Measurements from ENCODE around the gene COMT.

Gene COMT

DNA sequence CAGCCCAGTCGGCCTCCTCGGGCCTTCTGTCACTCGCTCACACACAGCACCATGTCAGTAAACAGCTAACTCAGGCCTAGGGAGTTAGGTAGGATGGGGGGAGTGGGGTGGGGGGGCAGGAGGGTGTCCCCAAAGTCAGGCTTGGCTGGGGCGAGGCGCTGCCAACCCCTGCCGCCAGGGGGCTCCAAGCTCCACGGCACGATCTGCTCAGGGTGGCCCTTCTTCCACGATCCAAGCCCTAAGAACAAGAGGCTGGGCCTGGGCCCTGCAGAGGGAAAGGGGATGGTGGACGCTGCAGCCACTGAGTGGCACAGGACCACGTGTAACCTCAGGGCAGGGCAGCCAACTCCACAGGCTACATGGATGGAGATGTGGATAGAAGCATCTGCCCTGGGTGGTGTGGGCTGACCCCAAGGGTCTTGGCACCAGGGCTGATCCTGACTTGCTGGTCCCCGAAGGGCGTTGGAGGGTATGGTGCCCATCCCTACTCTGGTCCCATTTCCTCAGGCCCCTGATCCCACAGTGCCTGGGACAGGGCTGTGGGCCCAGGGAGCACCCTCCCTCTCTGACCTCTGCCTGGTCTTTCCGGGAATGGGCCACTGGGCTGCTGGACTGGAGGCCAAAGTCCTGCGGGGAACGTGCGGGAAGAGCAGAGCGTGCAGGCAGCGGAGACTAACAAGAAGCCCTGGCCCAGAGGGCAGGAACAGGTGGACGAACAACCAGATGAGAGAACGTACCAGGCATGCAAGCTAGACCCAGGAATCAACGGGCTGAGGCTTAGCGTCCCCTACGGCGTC is 29.1 kb downstream of the COMT start:
- DNase-seq, result no peak

DNA sequence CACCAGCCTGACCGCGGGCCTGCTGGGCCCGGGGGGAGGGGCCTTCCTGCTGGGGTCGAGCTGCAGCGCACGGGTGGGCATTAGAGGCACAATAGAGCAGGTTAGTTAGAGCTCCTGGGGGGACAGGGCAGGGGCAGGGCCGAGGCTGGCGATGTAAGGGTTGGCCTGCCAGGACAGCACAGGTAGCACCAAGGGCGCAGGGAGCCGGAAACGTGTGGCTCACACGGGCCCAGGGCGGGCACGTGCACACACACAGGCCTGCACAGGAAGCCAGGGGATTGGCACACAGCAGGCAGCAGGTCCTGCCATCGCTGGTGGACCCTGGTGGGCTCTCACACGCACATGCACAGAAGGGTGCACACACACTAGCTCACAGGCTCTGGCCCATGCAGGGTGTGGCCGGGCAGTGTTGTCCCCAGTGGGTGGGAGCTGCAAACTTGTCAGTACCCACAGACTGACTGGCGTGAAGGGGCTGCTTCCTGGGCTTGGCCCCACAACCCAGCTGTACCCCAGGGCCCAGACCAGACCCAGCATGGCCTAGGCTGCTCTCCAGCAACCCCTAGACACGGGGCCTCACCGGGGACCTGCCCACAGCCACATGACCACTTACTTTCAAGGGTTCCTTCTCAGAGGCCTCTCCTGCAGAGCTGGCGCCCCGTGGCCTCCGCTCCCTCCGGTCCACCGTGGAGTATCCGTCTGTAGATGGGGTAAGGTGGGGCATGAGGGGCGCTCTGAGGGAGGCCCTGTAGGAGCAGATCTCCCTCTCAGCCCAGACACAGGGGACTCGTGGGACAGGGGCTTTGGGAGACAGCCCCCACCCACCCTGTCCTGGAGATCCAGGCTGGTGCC is 29.9 kb downstream of the COMT start:
- no peak for DNase-seq

DNA sequence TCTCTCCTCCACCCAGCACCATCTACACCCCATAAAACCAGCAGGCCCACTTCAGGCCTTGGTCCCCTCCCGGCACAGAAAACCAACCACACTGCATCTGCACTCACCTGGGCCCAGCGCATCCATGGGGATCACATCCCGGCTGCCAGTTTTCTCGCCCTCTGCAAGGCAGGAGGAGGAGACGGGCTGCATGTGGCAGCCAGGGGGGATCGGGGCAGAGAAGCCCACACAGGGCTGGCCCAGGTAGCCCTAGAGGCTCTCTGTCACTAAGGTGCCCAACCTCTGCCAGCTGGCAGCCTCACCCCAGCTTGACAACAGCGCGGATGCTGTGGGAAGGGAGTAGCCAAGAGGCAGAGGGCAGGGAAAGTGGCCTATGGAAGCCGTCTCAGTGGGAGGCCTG is 30.7 kb downstream of the COMT start:
- DNase-seq, result no peak

DNA sequence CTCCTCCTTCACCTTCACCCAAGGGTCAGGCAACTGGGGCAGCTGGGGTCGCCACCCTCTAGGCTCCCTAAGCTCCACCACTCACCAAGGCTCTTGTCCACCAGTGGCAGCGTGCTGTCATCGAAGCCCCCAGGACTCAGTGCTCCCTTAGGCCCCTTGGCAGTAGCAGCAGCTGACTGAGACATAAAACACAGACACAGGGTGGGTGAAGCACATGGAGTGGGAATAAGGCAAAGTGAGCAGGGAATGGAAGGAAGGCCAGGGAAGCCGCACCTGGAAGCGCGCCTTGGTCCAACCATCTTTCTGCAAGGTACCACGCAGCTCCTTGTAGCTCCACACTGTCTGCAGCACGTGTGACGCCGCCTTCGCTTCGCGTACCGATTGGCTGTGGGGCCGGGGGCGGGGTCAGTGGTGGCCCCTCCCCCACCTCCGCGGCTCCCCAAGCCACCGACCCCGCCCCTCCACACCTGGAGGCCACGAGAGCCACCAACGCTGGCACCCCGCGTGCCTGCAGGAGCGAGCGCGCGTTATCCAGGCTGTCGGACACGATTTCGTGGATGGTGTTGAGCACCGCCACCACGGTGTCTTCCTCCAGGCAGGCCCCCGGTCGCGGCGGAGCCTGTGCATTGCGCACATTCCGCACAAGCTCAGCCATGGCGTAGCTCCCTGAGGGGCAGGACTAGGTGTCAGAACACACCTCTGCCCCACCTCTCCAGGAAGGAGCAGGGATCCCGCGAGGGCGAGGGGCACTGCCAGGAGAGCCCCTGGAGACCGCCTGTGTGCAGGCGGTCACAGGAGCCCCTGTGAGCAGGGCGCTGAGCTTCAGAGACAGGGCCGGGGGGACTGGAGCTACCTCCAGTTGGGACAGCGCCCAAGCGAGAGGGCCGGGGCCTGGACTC is 31.3 kb downstream of the COMT start:
- DNase-seq, result no peak

DNA sequence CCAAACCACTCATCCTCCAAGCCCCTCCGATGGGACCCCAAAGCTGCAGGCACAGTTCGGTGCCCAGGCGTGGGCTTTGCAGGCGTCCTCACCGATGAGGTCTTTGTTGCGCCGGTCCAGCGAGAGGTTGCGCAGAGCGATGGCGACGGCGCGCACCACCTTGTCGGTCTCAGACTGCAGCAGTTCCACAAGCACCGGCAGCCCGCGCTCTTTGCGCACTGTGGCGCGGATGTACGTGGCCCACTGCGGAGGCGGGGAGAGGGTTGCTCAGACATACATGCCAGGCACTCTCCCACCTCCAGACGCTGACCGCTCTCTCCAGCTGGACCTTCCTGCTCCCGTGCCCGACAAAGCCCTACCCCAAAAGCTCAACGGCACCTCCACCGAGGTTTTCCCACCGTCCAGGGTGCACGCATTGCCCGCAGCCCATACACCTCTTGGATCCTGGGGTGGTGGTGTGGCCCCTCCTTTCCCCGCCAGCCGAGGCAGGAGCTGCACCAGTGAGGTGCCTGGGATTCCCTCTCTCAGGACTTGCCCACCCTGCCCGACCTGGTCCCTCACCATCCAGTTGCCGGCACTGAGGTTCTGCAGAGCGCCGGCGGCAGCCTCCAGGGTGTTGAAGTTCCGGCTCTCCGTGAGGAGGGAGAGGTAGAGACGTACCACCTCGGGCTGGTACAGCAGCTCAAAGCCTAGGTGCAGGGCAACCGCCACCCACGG is 32.1 kb downstream of the COMT start:
- DNase-seq, result no peak

GRCh38 chr22:19974268-19974861 is 32.8 kb downstream of the COMT start:
- DNase-seq, result peak; percentile 66 to 78

GRCh38 chr22:19974935-19975706 is 33.5 kb downstream of the COMT start:
- peak in 1 of 2 experiments; percentile 66 for DNase-seq

DNA sequence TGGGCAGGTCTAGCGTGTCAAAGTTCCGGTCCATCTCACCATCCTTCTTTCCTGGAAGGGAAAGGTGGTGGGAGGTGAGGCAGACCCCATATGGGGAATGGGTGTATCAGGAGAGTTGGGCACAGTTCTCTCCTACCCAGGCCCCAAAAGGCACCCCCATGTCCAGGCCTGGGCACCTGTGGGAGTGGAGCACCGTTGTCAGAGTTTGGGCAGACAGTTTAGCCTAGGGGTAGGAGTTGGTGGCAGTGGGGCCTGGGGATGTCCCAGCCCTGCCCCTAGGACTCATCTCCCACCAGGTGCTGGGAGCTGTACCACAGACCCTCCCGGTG is 34.1 kb downstream of the COMT start:
- DNase-seq, result no peak

DNA sequence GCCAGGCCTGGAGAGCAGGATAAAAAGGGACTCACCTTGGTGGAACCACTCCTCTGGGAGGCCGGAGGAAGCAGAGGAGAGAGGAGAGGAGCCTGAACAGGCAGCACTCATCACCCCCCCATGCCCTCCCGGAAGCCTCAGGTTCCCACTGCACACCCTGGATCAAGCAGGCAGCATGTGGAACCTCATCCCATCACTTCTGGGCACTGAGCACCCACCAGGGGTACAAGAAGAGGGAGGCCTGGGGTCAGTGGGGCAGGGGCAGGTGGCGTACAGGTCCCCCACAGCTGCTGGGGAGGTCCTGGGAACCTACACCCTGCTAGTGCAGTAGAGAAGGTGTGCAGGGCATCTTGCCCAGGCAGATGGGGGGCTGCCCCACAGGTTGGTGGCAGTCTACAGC is 35.1 kb downstream of the COMT start:
- DNase-seq, result no peak

DNA sequence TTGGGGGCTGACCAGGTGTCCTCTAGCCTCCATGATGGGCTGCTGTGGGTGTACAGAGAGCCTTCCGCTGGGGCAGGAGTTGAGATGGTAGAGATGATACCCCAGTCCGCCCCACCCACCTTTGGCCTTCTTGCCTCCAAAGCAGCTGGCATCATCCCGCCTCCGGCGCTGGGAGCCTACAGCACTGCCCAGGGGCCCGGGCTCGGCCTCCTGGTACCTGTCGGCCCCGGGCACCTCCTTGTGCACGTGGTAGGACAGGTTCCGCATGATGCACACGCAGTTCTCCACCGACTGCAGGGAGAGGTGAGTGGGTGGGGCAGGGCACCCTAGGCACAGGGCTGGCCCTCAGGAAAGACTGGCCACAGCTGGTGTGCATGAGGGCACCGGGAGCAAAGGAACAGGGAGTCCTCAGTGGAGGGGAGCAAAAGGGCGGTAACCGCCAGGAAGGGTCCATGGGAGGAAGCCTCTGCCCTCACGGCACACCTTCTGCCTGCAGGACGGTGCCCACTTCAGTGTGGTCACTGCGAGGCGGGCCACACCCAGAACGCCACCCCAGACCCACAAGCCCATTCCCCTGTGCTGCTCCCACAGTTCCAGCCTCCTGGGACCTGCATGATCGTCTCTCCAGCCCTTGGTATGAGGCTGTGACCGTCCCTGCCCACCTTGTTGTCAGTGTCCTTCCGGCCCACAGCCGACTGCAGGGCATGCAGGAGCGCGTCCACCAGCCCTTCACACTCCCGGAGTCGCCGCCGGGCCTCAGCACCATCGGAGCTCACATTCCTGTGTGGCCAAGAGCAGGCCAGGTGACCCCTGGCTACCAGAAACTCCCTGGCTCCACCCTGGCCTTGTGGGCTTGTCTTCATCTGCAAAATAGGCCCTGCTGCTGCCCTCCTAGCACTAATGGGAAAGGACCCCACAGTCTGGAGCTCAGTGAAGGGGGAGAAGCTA is 36.0 kb downstream of the COMT start:
- no peak for DNase-seq

DNA sequence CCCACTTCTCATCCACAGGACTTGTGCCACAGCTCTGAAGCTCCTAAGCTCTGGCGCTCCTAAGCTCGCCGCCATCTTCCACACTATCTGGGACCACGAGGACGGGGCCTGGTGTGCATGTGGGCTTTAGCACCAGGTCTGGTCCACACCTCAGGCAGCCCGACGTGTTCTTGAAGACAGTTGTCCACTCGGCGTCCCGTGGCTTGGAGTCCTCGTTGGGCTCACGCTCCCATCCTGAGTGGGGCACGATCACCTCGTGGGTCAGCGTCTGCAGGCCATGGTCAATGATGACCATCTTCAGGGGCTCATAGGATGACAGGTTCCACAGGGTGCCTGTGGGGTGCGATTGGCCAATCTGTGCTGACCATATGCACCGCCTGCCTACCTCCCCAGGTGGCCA is 37.2 kb downstream of the COMT start:
- DNase-seq, result no peak

DNA sequence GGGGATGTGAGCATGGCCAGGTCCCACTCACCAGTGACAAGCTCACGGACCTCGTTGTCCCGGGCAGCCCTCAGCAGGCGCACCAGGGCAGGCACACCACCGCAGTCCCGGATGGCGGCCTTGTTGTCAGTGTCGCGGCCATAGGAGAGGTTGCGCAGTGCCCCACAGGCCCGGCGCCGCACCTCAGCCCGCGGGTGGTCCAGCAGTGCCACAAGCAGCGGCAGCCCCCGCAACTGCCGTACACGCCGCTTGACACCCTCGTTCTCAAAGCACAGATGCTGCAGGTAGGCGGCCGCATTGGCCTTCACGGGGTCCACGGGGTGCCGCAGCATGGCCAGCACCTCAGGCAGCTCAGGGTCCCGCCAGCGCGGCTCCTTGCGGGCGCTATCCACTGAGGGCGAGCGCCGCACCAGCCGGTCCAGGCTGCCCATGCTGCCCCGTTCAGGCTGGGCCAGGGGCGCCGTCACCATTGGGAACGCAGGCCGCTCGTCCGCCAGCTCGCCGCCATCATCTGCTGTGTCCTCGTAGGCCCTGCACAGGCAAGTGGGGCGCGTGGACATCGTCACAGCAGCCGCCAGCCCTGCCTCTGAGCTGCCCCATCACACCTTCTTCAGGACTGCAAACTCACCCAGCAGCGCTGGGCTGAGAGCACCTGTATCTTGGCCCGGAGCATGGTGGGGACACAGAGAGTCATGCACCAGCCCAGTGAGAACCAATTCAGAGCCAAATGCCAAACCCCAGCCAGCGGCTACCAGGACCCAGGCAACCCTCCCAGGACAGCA is 38.3 kb downstream of the COMT start:
- no peak for DNase-seq

DNA sequence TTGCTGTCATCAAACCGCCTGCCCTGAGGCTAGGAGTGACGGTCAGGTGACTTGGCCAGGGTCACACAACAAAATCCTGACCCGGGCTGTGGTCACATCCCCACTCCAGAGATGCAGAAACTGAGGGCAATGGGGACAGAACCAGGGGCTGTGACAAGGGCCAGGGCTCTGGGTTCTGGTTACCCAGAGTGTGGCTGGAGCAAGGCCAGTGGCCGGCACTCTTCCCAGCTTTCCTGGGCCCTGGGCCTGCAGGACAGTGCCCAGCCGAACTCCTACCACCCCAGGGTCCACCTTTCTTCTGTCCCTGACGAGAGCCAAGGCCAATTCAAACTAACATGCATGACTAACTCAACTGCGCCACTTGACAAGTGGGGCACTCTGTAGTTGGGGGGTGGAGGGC is 39.2 kb downstream of the COMT start:
- no peak for DNase-seq

DNA sequence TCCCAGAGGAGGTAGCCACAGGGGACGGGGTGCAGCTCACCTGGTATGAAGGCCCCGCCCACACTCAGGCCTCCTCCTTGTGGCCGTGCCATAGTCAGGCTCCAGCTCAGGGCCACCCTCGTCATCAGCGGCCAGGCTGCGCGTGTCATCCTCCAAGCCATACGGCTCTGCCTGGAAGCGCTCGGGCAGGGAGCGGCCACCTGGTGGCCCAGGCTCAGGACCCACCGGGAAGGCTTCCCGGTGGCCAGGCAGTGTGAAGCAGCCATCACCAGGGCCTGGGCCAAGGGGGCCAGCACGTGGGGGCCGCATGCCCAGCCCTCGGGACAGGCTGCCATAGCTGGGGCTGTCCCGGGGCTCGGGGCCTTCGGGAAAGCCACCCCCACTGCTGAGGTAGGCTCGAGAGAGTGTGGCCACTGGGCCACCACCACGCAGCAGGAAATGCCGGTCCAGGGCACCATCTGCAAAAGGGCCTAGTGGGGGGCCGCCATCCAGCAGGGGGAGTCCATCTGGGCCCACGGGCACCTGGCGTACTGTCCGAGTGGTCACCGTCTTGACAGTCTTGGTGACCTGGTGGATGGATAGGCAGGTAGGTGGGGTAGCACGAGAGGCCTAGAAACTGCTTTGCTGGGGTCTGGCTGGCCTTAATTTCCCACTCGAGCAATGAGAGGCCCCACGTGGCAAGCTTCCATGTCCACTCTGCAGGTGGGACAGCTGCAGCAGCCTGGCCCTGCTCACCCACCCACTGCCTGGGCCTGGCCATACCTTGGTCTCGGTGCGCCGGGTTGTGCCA is 39.8 kb downstream of the COMT start:
- DNase-seq, result no peak

GRCh38 chr22:19981961-19982920 is 40.7 kb downstream of the COMT start:
- DNase-seq, result no peak

- DNase-seq, result no peak
These were observed 41.5 kb downstream of the COMT start for GRCh38 chr22:19982991-19983578.

GRCh38 chr22:19983741-19984140 is 42.2 kb downstream of the COMT start:
- no peak for DNase-seq
